IMR-90 (cell line): ENCODE data around the gene PPP1R12B.
"Not testable (repeated sequence)": the region's sequence is repeated elsewhere in the genome, so short reads cannot be mapped to it uniquely, and the experiment has no call there.

Source experiments
- CTCF ChIP-seq: conservative IDR thresholded peaks from 2 replicates; pipeline ENCODE4 v1.5.1; 2012; ENCODE audit warnings: mild to moderate bottlenecking, low read depth, low read length, improper control_type of control experiment
- ELK1 ChIP-seq: fragments of 150-350 bp; IDR thresholded peaks from 2 replicates; pipeline ENCODE4 v1.6.1; 2016; ENCODE audit warnings: low read depth, mild to moderate bottlenecking, low read length, moderate library complexity, borderline replicate concordance
- MAFK ChIP-seq: IDR thresholded peaks from 2 replicates; pipeline ENCODE4 v1.6.1; 2012; ENCODE audit warnings: low read depth, low read length, improper control_type of control experiment
- NFE2L2 ChIP-seq: fragments of 150-350 bp; IDR thresholded peaks from 2 replicates; pipeline ENCODE4 v1.6.1; 2016; ENCODE audit warnings: low read depth, mild to moderate bottlenecking, low read length
- POLR2A ChIP-seq: IDR thresholded peaks from 2 replicates; pipeline ENCODE4 v1.6.1; 2012; ENCODE audit warnings: mild to moderate bottlenecking, low read depth, low read length
- RFX5 ChIP-seq: IDR thresholded peaks from 2 replicates; pipeline ENCODE4 v1.8.0; 2012; ENCODE audit warnings: low read depth, mild to moderate bottlenecking, low read length, moderate library complexity
- SMC3 ChIP-seq: fragments of 150-350 bp; IDR thresholded peaks from 2 replicates; pipeline ENCODE4 v1.6.1; 2016; ENCODE audit warnings: low read depth, mild to moderate bottlenecking, antibody characterized with exemption, low read length, moderate library complexity
- USF2 ChIP-seq: fragments of 150-350 bp; IDR thresholded peaks from 2 replicates; pipeline ENCODE4 v1.6.1; 2017; ENCODE audit warnings: mild to moderate bottlenecking, antibody characterized with exemption, low read length, low read depth

GRCh38 chr1:202531812-202532616 is 183.5 kb downstream of the PPP1R12B start:
- TF ChIP-seq USF2, RFX5, CTCF, SMC3, ELK1, NFE2L2, POLR2A, MAFK: not testable (repeated sequence)
